HEK293 (cell line): ENCODE results near the gene SOX13.

Experiments
- CTCF ChIA-PET: fragments of 350-600 bp; formaldehyde crosslinking; extraction: SDS; loops from one replicate; lab custom pipeline; 2021; ENCODE audit warnings: antibody characterized with exemption; lab: Yijun Ruan, JAX
- POLR2A ChIA-PET: fragments of 300-600 bp; formaldehyde crosslinking; extraction: SDS; loops from one replicate; lab custom pipeline; 2020; ENCODE audit warnings: antibody characterized with exemption, inconsistent platforms; lab: Yijun Ruan, JAX
- H3K27ac ChIP-seq: fragments of 200-500 bp; sonication (Bioruptor generic); 2 replicates; pipeline ENCODE4 v1.5.1; 2014; ENCODE audit warnings: low read depth, low read length, control low read depth, inconsistent platforms; ENCODE audit errors: extremely low read depth
- H3K36me3 ChIP-seq, 2 experiments: fragments of 200-500 bp in 1 of 2; sonication (Bioruptor generic) in 1 of 2; 1 replicate in 1 of 2; 2 replicates in 1 of 2; pipeline ENCODE4 v1.5.1; 2014 to 2017; ENCODE audit warnings: inconsistent platforms in 2 of 2, low read length in 2 of 2; ENCODE audit not compliant: control insufficient read depth in 2 of 2, insufficient read depth in 1 of 2
- H3K4me1 ChIP-seq: fragments of 200-500 bp; sonication (Bioruptor generic); 2 replicates; pipeline ENCODE4 v1.5.1; 2014; ENCODE audit warnings: mild to moderate bottlenecking, low read length, inconsistent platforms; ENCODE audit not compliant: control insufficient read depth, insufficient read depth
- H3K4me3 ChIP-seq: 2 replicates; pipeline ENCODE4 v1.5.1; 2011; ENCODE audit warnings: low read depth, mild to moderate bottlenecking, control low read depth, low read length, moderate library complexity
- H3K9me3 ChIP-seq: fragments of 200-500 bp; sonication (Bioruptor generic); 2 replicates; pipeline ENCODE4 v1.5.1; 2014; ENCODE audit warnings: low read depth, low read length, inconsistent platforms; ENCODE audit not compliant: control insufficient read depth, insufficient read depth
- FEZF1 ChIP-seq: fragments of 450-650 bp; formaldehyde crosslinking; IDR thresholded peaks from 2 replicates; pipeline ENCODE4 v1.5.1; 2016; ENCODE audit warnings: missing biosample characterization, missing genetic modification characterization
- RBAK ChIP-seq: fragments of 450-650 bp; formaldehyde crosslinking; IDR thresholded peaks from 2 replicates; pipeline ENCODE4 v1.5.1; 2016; ENCODE audit warnings: missing biosample characterization, missing genetic modification characterization
- SP7 ChIP-seq: fragments of 450-650 bp; formaldehyde crosslinking; IDR thresholded peaks from 2 replicates; pipeline ENCODE4 v1.5.1; 2016; ENCODE audit warnings: missing biosample characterization, missing genetic modification characterization
- ZEB2 ChIP-seq: fragments of 450-650 bp; formaldehyde crosslinking; IDR thresholded peaks from 2 replicates; pipeline ENCODE4 v1.5.1; 2016; ENCODE audit warnings: missing biosample characterization, missing genetic modification characterization
- ZNF112 ChIP-seq: fragments of 450-650 bp; formaldehyde crosslinking; IDR thresholded peaks from 2 replicates; pipeline ENCODE4 v1.5.0; 2017; ENCODE audit warnings: missing biosample characterization, missing genetic modification characterization
- ZNF121 ChIP-seq: fragments of 450-650 bp; formaldehyde crosslinking; IDR thresholded peaks from 2 replicates; pipeline ENCODE4 v1.5.1; 2016; ENCODE audit warnings: missing biosample characterization, missing genetic modification characterization
- ZNF16 ChIP-seq: fragments of 450-650 bp; formaldehyde crosslinking; IDR thresholded peaks from 2 replicates; pipeline ENCODE4 v1.5.1; 2016; ENCODE audit warnings: low read depth, missing biosample characterization, missing genetic modification characterization
- ZNF169 ChIP-seq: fragments of 450-650 bp; formaldehyde crosslinking; IDR thresholded peaks from 2 replicates; pipeline ENCODE4 v1.5.1; 2016; ENCODE audit warnings: missing biosample characterization, missing genetic modification characterization
- ZNF175 ChIP-seq: fragments of 450-650 bp; formaldehyde crosslinking; IDR thresholded peaks from 2 replicates; pipeline ENCODE4 v1.5.1; 2016; ENCODE audit warnings: missing biosample characterization, missing genetic modification characterization
- ZNF19 ChIP-seq: fragments of 450-650 bp; formaldehyde crosslinking; IDR thresholded peaks from 2 replicates; pipeline ENCODE4; 2016; ENCODE audit warnings: missing biosample characterization, missing genetic modification characterization, low read depth
- ZNF202 ChIP-seq: fragments of 450-650 bp; formaldehyde crosslinking; IDR thresholded peaks from 2 replicates; pipeline ENCODE4 v1.5.1; 2016; ENCODE audit warnings: missing biosample characterization, missing genetic modification characterization, borderline replicate concordance
- ZNF324 ChIP-seq: fragments of 450-650 bp; formaldehyde crosslinking; IDR thresholded peaks from 2 replicates; pipeline ENCODE4 v1.5.1; 2016; ENCODE audit warnings: missing biosample characterization, missing genetic modification characterization
- ZNF335 ChIP-seq: fragments of 450-650 bp; formaldehyde crosslinking; conservative IDR thresholded peaks from 2 replicates; pipeline ENCODE4 v1.5.1; 2016; ENCODE audit warnings: missing biosample characterization, missing genetic modification characterization
- ZNF354C ChIP-seq: fragments of 450-650 bp; formaldehyde crosslinking; IDR thresholded peaks from 2 replicates; pipeline ENCODE4 v1.5.1; 2016; ENCODE audit warnings: missing biosample characterization, missing genetic modification characterization, low read depth, borderline replicate concordance
- ZNF391 ChIP-seq: fragments of 450-650 bp; formaldehyde crosslinking; IDR thresholded peaks from 2 replicates; pipeline ENCODE4 v1.5.1; 2016; ENCODE audit warnings: low read depth, missing biosample characterization, missing genetic modification characterization, borderline replicate concordance
- ZNF561 ChIP-seq: fragments of 450-650 bp; IDR thresholded peaks from 2 replicates; pipeline ENCODE4 v1.5.1; 2018; ENCODE audit warnings: missing biosample characterization, missing genetic modification characterization, borderline replicate concordance
- ZNF596 ChIP-seq: fragments of 450-650 bp; IDR thresholded peaks from 2 replicates; pipeline ENCODE4 v1.5.0; 2018; ENCODE audit warnings: missing biosample characterization, mild to moderate bottlenecking, missing genetic modification characterization, moderate library complexity
- ZNF785 ChIP-seq: fragments of 450-650 bp; formaldehyde crosslinking; IDR thresholded peaks from 2 replicates; pipeline ENCODE4 v1.5.1; 2016; ENCODE audit warnings: missing biosample characterization, missing genetic modification characterization
- ZNF792 ChIP-seq: fragments of 450-650 bp; formaldehyde crosslinking; IDR thresholded peaks from 2 replicates; pipeline ENCODE4 v1.5.1; 2016; ENCODE audit warnings: missing biosample characterization, missing genetic modification characterization
- TF ChIP-seq, protein P1 (sequence below): fragments of 450-650 bp; formaldehyde crosslinking; conservative IDR thresholded peaks from 2 replicates; pipeline ENCODE4 v1.5.1; 2016; ENCODE audit warnings: low read depth, missing biosample characterization, missing genetic modification characterization
- TF ChIP-seq, protein P2 (sequence below): fragments of 450-650 bp; formaldehyde crosslinking; IDR thresholded peaks from 2 replicates; pipeline ENCODE4 v1.5.0; 2017; ENCODE audit warnings: missing biosample characterization, missing genetic modification characterization, borderline replicate concordance
- TF ChIP-seq, protein P3 (sequence below): fragments of 450-650 bp; formaldehyde crosslinking; IDR thresholded peaks from 2 replicates; pipeline ENCODE4 v1.5.1; 2016; ENCODE audit warnings: missing biosample characterization, missing genetic modification characterization
- TF ChIP-seq, protein P4 (sequence below): fragments of 450-650 bp; formaldehyde crosslinking; IDR thresholded peaks from 2 replicates; pipeline ENCODE4 v1.5.1; 2016; ENCODE audit warnings: missing biosample characterization, missing genetic modification characterization
- TF ChIP-seq, protein P5 (sequence below): fragments of 450-650 bp; formaldehyde crosslinking; IDR thresholded peaks from 2 replicates; pipeline ENCODE4 v1.5.1; 2016; ENCODE audit warnings: missing biosample characterization, missing genetic modification characterization

Gene SOX13

DNA sequence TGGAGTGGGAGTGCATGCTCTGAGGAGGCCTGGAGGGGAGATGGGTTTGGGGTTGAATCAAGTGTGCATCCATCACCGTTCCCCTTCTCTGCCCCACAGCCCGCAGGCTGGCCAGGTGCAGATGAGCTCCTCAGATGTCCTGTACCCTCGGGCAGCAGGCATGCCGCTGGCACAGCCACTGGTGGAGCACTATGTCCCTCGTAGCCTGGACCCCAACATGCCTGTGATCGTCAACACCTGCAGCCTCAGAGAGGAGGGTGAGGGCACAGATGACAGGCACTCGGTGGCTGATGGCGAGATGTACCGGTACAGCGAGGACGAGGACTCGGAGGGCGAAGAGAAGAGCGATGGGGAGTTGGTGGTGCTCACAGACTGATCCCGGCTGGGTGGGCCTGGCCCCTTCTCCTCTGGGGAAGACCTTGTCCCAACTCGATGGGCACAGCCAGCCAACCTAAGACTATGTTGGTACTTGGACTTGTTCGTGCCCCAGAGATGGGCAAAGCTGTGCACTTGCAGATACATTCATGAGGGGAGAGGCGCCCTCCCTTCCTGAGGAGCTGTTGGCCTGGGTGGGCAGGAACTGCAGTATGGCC is 52.9 kb downstream of the SOX13 start (continued):
- TF ChIP-seq, protein P1, sequence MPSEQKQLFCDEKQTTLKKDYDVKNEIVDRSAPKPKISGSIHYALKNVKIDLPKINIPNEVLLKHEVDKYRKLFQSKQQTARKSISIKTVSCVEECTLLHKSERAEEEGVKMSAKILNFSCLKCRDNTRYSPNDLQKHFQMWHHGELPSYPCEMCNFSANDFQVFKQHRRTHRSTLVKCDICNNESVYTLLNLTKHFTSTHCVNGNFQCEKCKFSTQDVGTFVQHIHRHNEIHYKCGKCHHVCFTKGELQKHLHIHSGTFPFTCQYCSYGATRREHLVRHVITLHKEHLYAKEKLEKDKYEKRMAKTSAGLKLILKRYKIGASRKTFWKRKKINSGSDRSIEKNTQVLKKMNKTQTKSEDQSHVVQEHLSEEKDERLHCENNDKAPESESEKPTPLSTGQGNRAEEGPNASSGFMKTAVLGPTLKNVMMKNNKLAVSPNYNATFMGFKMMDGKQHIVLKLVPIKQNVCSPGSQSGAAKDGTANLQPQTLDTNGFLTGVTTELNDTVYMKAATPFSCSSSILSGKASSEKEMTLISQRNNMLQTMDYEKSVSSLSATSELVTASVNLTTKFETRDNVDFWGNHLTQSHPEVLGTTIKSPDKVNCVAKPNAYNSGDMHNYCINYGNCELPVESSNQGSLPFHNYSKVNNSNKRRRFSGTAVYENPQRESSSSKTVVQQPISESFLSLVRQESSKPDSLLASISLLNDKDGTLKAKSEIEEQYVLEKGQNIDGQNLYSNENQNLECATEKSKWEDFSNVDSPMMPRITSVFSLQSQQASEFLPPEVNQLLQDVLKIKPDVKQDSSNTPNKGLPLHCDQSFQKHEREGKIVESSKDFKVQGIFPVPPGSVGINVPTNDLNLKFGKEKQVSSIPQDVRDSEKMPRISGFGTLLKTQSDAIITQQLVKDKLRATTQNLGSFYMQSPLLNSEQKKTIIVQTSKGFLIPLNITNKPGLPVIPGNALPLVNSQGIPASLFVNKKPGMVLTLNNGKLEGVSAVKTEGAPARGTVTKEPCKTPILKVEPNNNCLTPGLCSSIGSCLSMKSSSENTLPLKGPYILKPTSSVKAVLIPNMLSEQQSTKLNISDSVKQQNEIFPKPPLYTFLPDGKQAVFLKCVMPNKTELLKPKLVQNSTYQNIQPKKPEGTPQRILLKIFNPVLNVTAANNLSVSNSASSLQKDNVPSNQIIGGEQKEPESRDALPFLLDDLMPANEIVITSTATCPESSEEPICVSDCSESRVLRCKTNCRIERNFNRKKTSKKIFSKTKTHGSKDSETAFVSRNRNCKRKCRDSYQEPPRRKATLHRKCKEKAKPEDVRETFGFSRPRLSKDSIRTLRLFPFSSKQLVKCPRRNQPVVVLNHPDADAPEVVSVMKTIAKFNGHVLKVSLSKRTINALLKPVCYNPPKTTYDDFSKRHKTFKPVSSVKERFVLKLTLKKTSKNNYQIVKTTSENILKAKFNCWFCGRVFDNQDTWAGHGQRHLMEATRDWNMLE = no peak
- TF ChIP-seq ZNF169 (no peak), ZNF596 (tag by site-specific recombination) (no peak), ZNF324 (no peak), ZNF16 (no peak), ZNF112 (tag by site-specific recombination) (no peak), ZEB2 (tag by site-specific recombination) (no peak), ZNF19 (tag by site-specific recombination) (no peak), ZNF354C (no peak), ZNF561 (no peak)
- TF ChIP-seq, protein P2, sequence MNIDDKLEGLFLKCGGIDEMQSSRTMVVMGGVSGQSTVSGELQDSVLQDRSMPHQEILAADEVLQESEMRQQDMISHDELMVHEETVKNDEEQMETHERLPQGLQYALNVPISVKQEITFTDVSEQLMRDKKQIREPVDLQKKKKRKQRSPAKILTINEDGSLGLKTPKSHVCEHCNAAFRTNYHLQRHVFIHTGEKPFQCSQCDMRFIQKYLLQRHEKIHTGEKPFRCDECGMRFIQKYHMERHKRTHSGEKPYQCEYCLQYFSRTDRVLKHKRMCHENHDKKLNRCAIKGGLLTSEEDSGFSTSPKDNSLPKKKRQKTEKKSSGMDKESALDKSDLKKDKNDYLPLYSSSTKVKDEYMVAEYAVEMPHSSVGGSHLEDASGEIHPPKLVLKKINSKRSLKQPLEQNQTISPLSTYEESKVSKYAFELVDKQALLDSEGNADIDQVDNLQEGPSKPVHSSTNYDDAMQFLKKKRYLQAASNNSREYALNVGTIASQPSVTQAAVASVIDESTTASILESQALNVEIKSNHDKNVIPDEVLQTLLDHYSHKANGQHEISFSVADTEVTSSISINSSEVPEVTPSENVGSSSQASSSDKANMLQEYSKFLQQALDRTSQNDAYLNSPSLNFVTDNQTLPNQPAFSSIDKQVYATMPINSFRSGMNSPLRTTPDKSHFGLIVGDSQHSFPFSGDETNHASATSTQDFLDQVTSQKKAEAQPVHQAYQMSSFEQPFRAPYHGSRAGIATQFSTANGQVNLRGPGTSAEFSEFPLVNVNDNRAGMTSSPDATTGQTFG (tag by site-specific recombination) = no peak
- TF ChIP-seq, protein P3, sequence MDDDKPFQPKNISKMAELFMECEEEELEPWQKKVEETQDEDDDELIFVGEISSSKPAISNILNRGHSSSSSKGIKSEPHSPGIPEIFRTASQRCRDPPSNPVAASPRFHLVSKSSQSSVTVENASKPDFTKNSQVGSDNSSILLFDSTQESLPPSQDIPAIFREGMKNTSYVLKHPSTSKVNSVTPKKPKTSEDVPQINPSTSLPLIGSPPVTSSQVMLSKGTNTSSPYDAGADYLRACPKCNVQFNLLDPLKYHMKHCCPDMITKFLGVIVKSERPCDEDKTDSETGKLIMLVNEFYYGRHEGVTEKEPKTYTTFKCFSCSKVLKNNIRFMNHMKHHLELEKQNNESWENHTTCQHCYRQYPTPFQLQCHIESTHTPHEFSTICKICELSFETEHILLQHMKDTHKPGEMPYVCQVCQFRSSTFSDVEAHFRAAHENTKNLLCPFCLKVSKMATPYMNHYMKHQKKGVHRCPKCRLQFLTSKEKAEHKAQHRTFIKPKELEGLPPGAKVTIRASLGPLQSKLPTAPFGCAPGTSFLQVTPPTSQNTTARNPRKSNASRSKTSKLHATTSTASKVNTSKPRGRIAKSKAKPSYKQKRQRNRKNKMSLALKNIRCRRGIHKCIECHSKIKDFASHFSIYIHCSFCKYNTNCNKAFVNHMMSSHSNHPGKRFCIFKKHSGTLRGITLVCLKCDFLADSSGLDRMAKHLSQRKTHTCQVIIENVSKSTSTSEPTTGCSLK = no peak

DNA sequence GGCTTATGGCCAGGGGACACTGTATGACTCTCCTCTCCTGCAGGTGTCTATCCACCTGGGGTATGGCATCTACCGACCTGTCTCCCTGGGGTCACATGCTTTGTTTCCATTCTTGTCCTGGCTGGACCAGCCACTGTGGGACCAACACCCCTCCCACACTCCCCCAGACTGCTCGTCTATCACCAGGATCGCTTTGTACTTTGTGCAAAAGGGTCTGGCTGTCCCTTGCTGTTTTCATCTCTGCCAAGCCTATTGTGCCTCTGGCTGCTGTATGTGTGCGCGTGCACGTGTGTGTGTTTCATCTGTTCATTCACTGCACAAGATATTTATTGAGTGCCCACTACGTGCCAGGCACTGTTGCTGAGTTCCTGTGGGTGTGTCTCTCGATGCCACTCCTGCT is 53.5 kb downstream of the SOX13 start:
- Histone ChIP-seq H3K4me3 (no peak overlapping the region), H3K9me3 (no peaks in the 10 kb centered on the region), H3K36me3 (peaks cover 0 to 37% of the 10 kb centered on the region in 2 experiments; a peak in 1 of 3 replicates), H3K27ac (no peak overlapping the region), H3K4me1 (0 out of 2 replicates have a peak, but pooled peaks cover 3% of the 10 kb centered on the region)
- CTCF ChIA-PET = interaction anchor here (0.6 to 6.0 kb wide), 4 partner anchors 46 to 262 kb away, joined by 3 to 167 read pairs (median 25); no protein-coding TSS in a partner anchor
- POLR2A ChIA-PET = no interaction called here
- TF ChIP-seq ZNF335 (no peak), FEZF1 (tag by site-specific recombination) (no peak), SP7 (tag by site-specific recombination) (no peak), ZNF792 (no peak), RBAK (tag by site-specific recombination) (no peak), ZNF391 (tag by site-specific recombination) (no peak), ZNF175 (tag by site-specific recombination) (no peak), ZNF202 (no peak), ZNF785 (no peak), ZNF121 (tag by site-specific recombination) (no peak)
- TF ChIP-seq, protein P4, sequence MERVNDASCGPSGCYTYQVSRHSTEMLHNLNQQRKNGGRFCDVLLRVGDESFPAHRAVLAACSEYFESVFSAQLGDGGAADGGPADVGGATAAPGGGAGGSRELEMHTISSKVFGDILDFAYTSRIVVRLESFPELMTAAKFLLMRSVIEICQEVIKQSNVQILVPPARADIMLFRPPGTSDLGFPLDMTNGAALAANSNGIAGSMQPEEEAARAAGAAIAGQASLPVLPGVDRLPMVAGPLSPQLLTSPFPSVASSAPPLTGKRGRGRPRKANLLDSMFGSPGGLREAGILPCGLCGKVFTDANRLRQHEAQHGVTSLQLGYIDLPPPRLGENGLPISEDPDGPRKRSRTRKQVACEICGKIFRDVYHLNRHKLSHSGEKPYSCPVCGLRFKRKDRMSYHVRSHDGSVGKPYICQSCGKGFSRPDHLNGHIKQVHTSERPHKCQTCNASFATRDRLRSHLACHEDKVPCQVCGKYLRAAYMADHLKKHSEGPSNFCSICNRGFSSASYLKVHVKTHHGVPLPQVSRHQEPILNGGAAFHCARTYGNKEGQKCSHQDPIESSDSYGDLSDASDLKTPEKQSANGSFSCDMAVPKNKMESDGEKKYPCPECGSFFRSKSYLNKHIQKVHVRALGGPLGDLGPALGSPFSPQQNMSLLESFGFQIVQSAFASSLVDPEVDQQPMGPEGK (tag by site-specific recombination) = no peak
- TF ChIP-seq, protein P5, sequence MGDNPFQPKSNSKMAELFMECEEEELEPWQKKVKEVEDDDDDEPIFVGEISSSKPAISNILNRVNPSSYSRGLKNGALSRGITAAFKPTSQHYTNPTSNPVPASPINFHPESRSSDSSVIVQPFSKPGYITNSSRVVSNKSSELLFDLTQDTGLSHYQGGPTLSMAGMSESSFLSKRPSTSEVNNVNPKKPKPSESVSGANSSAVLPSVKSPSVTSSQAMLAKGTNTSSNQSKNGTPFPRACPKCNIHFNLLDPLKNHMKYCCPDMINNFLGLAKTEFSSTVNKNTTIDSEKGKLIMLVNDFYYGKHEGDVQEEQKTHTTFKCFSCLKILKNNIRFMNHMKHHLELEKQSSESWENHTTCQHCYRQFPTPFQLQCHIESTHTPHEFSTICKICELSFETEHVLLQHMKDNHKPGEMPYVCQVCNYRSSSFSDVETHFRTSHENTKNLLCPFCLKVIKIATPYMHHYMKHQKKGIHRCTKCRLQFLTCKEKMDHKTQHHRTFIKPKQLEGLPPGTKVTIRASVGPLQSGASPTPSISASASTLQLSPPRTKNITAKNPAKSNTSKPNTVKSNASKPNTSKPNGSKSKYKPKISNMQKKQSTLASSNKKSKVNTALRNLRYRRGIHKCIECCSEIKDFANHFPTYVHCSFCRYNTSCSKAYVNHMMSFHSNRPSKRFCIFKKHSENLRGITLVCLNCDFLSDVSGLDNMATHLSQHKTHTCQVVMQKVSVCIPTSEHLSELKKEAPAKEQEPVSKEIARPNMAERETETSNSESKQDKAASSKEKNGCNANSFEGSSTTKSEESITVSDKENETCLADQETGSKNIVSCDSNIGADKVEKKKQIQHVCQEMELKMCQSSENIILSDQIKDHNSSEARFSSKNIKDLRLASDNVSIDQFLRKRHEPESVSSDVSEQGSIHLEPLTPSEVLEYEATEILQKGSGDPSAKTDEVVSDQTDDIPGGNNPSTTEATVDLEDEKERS (tag by site-specific recombination) = no peak
